Stimulated activated CD8-positive, alpha-beta memory T cell treated with anti-CD3 and anti-CD28 coated beads, Interleukin-2, amount 100 ng/mL, for 48 hours (primary cell): ENCODE results near the gene CFAP77.

Experiments
- DNase-seq, 2 donors: peaks; one replicate each; pipeline ENCODE4 v3.0.0-alpha.2; 2020; ENCODE audit warnings: low read depth in 2 of 2

The CFAP77 gene

DNA sequence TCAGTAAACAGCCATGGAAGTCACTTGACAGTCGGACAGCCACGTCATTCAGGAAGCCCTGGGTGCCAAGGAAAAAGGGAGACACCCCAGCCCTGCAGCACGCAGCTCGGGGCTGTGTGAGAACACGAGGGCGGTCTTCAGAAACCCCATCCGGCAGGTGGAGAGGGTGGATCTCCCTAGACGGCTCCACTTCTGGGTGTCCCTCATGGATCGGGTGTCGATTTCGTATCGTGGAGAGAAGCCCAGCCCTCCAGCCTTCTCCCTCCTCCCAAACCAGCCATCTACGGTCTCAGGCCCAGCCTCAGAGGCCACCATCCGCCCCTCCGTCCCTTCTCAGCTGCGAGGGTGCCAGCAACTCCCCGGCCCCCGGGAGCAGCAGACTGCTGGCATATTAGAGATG lies 106.9 kb downstream of the CFAP77 start:
- DNase-seq: no peak

DNA sequence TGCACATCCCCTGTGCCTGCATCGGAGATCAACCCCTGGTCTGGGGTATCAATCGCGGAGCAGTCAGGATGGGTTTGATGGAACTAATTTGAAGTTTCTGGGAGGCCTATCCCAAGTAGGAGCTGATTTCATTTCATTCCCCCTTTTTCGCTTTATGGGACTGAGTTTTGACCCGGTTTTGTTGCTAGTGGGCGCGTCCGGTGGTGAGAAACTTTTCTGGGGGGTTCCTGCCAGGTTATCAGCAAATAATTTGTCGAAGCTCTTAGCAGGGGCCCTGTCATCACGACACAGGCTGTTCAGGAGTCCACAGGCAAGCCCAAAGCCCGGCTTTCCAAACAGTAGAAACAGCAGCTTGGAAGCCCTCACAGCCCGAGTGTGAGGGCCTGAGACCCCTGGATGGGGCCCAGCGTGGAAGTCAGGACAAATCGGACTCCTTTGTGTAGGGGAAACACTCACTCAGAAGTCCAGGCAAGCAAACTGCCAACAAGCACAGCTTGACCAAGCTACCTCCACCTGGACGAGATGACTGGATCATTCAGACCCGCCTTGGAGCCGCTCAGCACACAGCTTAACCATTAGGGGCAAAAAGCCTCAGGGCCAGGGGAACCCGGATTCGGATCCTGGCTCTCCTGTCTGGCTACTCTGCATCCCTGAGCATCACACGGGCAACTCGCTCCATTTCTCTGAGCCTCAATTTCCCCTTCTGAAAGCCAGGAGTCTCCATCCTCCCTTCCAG lies 108.0 kb downstream of the CFAP77 start:
- no peak for DNase-seq

DNA sequence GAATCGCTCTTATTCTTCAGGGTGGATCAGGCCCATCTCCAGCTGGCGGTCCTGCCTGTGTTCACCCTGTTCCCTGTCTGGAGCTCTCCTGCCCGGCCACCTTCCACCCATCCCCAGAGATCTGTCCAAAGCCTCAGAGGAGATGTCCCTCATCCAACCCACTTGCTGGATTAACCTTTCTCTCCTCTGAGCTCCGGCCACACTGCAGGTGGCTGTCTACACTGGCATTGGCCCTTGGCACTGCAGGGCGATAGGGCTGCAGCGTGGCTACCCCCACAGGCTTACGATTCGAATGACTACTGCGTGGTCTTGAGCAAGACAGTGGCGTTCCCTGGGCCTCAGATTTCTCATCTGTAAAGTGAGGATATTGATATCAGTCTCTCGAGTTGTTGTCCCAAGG lies 108.6 kb downstream of the CFAP77 start:
- DNase-seq: no peak

DNA sequence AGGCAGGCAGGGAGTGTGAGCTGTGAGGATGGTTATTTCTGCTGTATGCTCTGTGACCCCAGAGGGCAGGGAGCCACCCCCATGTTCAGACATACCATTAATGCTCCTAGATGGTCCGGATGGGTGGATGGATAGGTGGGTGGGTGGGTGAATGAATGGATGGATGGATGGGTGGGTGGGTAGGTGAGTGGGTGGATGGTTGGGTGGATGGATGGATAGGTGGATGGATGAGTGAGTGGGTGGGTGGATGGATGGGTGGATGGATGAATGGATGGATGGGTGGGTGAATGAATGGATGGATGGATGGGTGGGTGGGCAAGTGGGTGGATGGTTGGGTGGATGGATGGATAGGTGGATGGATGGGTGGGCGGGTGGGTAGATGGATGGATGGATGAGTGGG lies 109.0 kb downstream of the CFAP77 start:
- no peak for DNase-seq

DNA sequence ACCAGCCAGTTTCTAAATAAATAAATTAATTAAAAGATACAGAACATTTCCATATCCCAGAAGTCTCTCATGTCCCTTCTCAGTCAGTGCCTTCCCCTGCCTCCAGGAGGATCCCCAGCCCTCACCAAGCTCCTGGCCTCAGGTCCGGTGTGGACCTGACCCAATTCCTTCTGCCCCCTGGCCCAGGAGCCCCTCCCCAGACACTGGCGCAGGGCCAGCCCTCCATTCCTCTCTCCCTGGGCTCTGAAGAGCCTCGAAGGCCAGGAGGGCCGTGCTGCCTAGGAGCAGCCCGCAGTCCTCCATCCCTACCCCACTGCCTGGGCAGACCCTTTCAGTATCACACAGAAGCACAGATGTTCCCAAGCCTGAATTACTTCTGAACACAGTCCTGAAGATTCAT lies 110.6 kb downstream of the CFAP77 start:
- DNase-seq: no peak

GRCh38 chr9:132525308-132526023 lies 115.5 kb downstream of the CFAP77 start:
- DNase-seq: no peak

DNA sequence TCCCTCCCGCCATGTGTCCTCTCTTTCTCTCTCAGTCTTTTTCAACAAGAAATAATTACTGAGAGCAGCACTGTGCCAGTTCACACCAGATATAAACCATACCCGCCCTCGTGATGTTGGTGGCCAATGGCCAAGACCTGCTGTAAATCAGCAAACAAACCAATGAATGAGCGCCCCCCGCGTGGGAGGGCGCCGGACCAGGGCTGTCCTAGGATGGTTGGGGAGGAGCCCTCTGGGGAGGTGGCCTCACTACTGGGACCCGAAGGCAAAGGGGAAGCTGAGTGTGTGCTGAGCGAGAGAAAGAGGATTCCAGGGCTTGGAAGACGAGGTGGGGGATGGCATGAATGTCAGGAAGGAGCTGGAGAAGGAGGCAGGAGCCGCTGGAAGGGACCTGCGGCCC lies 121.2 kb downstream of the CFAP77 start:
- no peak for DNase-seq

DNA sequence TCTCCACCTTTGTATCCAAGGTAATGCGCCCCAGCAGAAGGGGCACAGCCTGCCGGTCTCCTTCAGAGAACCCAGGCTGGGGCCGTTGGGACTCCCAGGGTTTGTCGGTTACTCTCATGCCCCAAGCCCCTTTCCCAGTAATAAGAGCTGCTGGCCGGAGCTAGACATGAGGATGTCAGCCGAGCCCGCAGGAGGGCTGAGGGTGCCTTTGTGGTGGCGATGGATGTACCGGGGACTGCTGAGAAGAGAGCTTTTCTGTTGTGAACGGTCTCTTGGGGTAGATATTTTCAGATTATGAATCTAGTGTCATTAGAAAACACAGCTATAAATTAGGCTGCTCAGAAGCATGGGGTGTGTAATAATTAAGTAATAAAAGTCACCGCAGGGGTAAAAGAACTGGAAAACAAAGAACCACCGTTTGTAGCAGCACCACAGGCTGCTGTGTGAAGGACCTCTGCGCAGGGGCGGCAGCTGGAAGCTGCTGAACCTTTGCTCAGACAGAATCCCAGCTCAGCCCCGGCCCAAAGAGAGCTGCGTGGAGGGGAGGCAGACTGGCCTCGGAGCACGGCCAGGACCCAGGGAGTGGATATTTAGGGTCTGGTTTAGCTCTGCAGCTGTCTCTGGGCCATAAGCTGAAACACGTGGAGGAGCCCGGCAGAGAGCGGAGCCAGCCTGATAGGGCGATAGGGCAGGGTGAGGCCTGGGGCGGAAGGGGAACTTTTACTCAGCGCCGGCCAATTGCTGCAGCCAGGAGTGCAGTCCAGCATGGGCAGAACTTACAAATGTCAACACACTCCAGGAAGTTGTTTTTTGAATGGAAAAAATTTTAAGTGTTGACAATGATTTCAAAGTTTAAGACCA lies 121.9 kb downstream of the CFAP77 start:
- no peak for DNase-seq

DNA sequence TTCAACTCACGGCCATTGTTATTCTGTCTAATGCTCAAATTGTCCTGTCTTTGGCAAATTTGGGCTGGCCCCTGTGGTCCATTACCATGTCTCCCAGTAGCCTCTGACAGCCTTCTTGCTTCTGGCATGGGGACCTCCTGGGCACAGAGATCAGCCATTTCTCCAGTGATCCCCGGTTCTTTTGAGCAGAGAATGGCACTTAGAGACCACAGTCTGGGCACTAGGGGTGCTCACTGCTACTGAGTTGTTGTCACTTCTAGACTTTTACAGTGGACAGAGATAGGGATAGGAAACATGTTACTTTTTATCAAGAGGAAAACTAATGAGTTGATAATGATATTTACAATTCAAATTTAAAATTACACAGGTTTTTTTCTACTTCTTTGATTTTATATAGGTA lies 124.8 kb downstream of the CFAP77 start:
- no peak for DNase-seq

DNA sequence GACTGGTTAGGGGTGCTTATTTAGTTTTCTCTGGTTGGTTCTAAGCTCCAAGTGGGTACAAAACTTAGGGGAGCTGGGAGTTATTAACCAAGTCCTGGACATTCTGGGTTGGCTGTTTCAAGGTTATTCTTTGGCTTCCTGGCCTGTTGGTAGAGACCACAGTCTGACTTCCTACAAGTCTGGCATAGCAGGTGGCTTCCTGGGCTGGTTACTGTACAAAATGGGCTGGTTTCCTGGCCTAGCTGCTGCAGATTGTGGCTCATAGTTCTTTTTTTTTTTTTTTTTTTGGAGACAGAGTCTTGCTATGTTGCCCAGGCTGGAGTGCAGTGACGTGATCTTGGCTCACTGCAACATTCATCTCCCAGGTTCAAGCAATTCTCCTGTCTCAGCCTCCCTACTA lies 126.1 kb downstream of the CFAP77 start:
- no peak for DNase-seq

DNA sequence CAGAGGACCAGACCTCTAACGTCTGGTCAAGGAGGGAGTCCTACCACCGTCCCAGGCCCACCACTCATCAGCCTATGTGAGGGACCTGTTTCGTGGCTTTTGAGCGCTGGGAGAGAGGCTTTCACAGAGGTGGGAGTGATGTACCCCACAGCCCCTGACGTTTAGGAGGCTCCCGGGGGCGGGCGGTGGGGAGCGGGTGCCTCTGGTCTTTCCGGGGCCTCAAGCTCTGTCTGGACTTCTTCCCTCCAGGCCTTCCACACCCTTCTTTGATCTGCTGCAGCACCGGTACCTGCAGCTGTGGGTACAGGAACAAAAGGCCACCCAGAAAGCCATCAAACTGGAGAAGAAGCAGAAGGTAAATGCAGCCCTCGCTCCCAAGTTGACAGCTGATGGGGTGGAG lies 127.3 kb downstream of the CFAP77 start:
- no peak for DNase-seq

GRCh38 chr9:132538071-132538470 lies 128.1 kb downstream of the CFAP77 start:
- no peak for DNase-seq

DNA sequence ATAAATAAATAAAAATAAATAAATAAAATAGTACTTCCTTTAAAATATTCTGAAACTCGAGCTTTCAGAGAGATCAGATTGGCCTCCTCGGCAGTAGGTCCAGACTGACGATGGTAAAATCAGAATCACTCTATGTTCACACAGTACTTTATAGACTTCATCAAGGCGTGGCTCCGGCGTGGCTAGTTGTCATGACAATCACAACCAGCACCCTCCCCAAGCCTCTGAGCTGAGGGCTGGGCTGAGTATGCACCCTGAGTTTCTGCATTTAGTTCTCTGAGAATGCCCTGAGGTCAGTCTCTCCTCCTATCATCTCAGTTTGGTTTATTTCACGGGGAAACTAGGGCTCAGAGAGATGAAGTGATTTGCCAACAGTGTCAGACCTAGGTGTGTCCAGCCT lies 129.1 kb downstream of the CFAP77 start:
- no peak for DNase-seq

DNA sequence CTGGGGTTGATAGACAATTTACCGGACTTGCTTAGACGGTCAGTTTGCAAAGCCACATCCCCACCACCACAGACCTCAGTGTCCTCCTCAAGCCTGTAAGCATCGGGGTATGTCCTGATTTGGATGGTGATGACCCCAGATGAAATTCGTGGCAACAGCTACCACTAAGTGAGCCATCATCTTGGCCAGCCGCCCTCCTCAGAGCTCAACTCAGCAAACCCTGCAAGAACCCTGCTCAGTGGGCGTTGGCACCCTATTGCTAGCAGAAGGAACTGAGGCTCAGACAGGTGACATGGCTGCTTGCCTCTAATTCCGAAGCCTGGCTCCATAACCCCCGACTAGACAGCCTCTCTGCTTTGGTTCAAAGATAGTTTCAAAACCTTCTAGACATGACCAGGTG lies 131.0 kb downstream of the CFAP77 start:
- no peak for DNase-seq

DNA sequence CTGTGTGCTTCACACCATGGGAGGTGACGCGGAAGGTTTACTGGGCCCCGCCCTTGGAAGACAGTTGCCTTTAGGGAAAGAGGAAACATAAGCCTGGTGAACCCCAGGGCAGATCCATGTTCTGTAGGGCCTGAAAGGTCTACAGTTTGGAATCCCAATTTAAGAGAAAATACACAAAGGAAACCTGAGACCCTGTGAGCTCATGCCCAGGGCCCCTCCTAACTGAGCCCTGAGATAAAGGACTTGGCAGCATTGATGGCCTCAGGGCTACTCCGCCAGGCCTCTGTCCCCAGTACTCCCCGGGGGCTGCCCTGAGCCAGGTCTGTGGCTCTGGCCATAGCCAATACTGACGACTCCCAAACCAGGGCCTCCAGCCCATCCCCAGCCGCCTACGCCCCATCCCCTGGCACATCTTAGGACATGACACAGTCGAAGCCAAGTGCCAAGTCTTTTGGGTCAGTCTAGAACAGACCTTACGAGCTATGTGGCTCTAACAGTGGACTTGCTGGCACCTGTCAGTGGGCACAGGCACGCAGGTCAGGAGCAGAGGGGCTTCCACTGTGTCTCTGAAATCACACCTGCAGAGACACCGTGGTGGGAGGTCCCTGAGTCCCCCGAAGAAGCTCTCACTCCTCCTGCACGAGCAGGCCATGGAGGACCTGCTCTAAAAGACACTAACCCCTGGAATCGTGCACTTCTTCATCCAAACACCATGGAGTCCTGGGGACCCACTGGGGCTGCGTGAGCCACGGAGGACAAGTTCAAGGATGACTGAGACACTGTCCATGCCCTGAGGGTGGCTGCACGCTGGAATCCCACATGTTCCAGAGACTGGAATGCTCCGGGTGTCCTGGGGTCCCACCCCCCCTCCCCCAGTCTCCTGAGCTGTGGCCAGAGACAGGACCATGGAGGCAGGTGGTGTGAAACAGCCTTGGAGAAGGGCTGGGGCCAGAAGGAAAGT lies 132.1 kb downstream of the CFAP77 start:
- DNase-seq: no peak

- no peak for DNase-seq
These were observed 133.2 kb downstream of the CFAP77 start for GRCh38 chr9:132543251-132543650.

GRCh38 chr9:132543960-132544359 lies 133.9 kb downstream of the CFAP77 start:
- no peak for DNase-seq

DNA sequence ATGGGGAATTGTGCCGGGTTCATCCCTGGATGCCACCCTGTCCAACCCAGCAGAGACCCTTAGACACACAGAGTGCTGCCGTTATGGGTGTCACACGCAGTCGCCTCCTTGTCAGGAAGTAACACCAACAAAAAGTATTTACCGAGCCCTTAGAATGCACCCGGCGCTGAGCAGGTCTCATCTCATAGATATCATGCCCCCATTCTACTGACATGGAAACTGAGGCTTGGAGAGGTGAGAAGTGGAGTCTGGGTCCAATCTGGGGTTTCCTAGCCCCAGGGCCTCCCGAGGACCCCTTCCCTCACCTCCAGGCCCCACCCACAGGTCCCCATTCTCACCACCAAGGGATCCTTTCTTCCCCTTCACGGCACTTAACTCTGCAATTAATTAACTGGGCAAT lies 135.6 kb downstream of the CFAP77 start:
- DNase-seq: no peak

- DNase-seq: no peak
These were observed 136.4 kb downstream of the CFAP77 start for GRCh38 chr9:132546148-132547051.

GRCh38 chr9:132547052-132547431 lies 137.0 kb downstream of the CFAP77 start:
- DNase-seq: no peak
